Spleen (tissue), 11 donors: ENCODE results near the gene WDR70. TPM values are rescaled to one million over a fixed set of nuclear protein-coding genes. Genes with fewer than 3 reads are reported as not detected.

Experiments used
- DNase-seq: peaks from one replicate; pipeline ENCODE4 v3.0.0-alpha.2; 2020
- H3K27ac ChIP-seq, 8 donors: fragments of 200-600 bp; sonication (generic) in 7 of 8; 1 replicate in 4 of 8; 2 replicates in 4 of 8; pipeline versions ENCODE4 v1.5.0 to v1.8.0; 2016 to 2021; ENCODE audit warnings: inconsistent platforms in 4 of 8, mild to moderate bottlenecking in 4 of 8, moderate library complexity in 1 of 8
- H3K27me3 ChIP-seq, 7 donors: fragments of 200-600 bp; sonication (generic) in 6 of 7; replicated peaks in 1 of 7; 1 replicate in 4 of 7; 2 replicates in 3 of 7; pipeline versions ENCODE4 v1.5.0 to v1.8.0; 2016 to 2021; ENCODE audit warnings: inconsistent platforms in 3 of 7, mild to moderate bottlenecking in 1 of 7
- H3K36me3 ChIP-seq, 6 donors: fragments of 200-600 bp; sonication (generic) in 5 of 6; 1 replicate in 4 of 6; 2 replicates in 2 of 6; pipeline versions ENCODE4 v1.5.0 to v1.8.0; 2016 to 2021; ENCODE audit warnings: inconsistent platforms in 2 of 6
- H3K4me1 ChIP-seq, 6 donors: fragments of 200-600 bp; sonication (generic) in 5 of 6; 1 replicate in 3 of 6; 2 replicates in 3 of 6; pipeline versions ENCODE4 v1.5.0 to v1.8.0; 2016 to 2021; ENCODE audit warnings: inconsistent platforms in 3 of 6
- H3K4me3 ChIP-seq, 8 donors: fragments of 200-600 bp; sonication (generic) in 7 of 8; 1 replicate in 4 of 8; 2 replicates in 4 of 8; pipeline versions ENCODE4 v1.5.0 to v1.8.0; 2016 to 2021; ENCODE audit warnings: inconsistent platforms in 4 of 8, mild to moderate bottlenecking in 4 of 8, moderate library complexity in 2 of 8
- H3K9me3 ChIP-seq, 8 donors: fragments of 200-600 bp; sonication (generic) in 7 of 8; 1 replicate in 4 of 8; 2 replicates in 4 of 8; pipeline versions ENCODE4 v1.5.0 to v1.8.0; 2016 to 2021; ENCODE audit warnings: inconsistent platforms in 4 of 8
- CTCF ChIP-seq, 11 experiments: fragments of 200-600 bp in 7 of 11; fragments of 450-650 bp in 4 of 11; sonication (generic) in 4 of 11; IDR thresholded peaks in 8 of 11; conservative IDR thresholded peaks in 3 of 11; 1 replicate in 7 of 11; 2 replicates in 4 of 11; pipeline versions ENCODE4 v1.4.0 to v1.8.0; 2016 to 2021; ENCODE audit warnings: antibody characterized with exemption in 11 of 11, inconsistent platforms in 4 of 11, mild to moderate bottlenecking in 1 of 11
- POLR2A ChIP-seq, 3 donors: fragments of 450-650 bp; IDR thresholded peaks; one replicate each; pipeline ENCODE4 v1.5.1; 2017; ENCODE audit warnings: antibody characterized with exemption in 3 of 3, mild to moderate bottlenecking in 1 of 3
- POLR2AphosphoS5 ChIP-seq, 3 donors: sonication (generic); formaldehyde crosslinking; IDR thresholded peaks; one replicate each; pipeline ENCODE4 v1.5.1; 2017; ENCODE audit warnings: antibody characterized with exemption in 3 of 3
- WGBS, 5 donors: extraction: QIAGEN DNeasy Blood & Tissue Kit in 3 of 5; methylation state at CpG; one replicate each; pipeline versions ENCODE4 v1.1.5 to v1.1.7; 2013 to 2018; 5-methylcytosine and 5-hydroxymethylcytosine counted together
- intact Hi-C: fragments of 100-400 bp; cut with DNase I; formaldehyde crosslinking; loops from one replicate; pipeline ENCODE4 v1.15.0; 2023; ENCODE audit warnings: low total_unique reads
- polyA plus RNA-seq, 3 donors: library from polyadenylated mRNA; stranded (reverse); fragments of 200-250 nt; gene quantifications; one replicate each; pipeline ENCODE4 v1.2.1, GENCODE V29; 2013
- total RNA-seq, 7 donors: library from RNA; depleted of rRNA in 3 of 7; stranded (reverse); fragments of >200 nt in 3 of 7; fragmentation: NEBNext Ultra II Directional in 4 of 7; extraction: Animal tissue kit (Norgen Biotek cat#: 25700) in 4 of 7; gene quantifications; one replicate each; pipeline versions ENCODE4 v1.1.0 to v1.2.1, GENCODE V29; 2016 to 2021
- donor health status: healthy with polysubstance abuse.
- donor health status: DM: no; HTN: no; CAD: no; lungs with moderate emphysema.
- donor health status: DM: no; HTN: no; CAD: no.
- donor health status: Bipolar disorder and iron deficiency.
- donor health status: healthy.
- donor health status: DM: no; HTN: no; CAD: no.
- donor health status: DM: yes; HTN: yes; CAD: no.

The WDR70 gene
- total and polyA plus RNA-seq, 10 donors, result 24.7 to 51.7 (median 33.4) TPM

- TF ChIP-seq POLR2AphosphoS5 (IDR thresholded peaks at IDR 0.05), result no peak
- TF ChIP-seq CTCF (IDR thresholded peaks at IDR 0.05 in 8 of 11, conservative IDR thresholded peaks at IDR 0.05 in 3 of 11), result no peak
- TF ChIP-seq POLR2A (IDR thresholded peaks at IDR 0.05), result no peak
- H3K36me3 ChIP-seq, result no peaks in the 10 kb centered on the region
- no peak overlapping the region for H3K27ac ChIP-seq
- no peak overlapping the region for H3K4me3 ChIP-seq
- no peak for DNase-seq
- no peaks in the 10 kb centered on the region for H3K27me3 ChIP-seq
- intact Hi-C loops, result no loop called here
- no peaks in the 10 kb centered on the region for H3K4me1 ChIP-seq
- peaks cover 0 to 7% (median under 1%) of the 10 kb centered on the region in 8 donors for H3K9me3 ChIP-seq
Observed at GRCh38 chr5:37768371-37768770, 389.3 kb downstream of the WDR70 start.

GRCh38 chr5:37769108-37769507 lies 390.0 kb downstream of the WDR70 start:
- 87 to 96% (median 92%) methylated on average over 4 of the region's 4 CpGs for WGBS, 5 donors
- Histone ChIP-seq H3K27me3 (no peaks in the 10 kb centered on the region), H3K4me3 (no peak overlapping the region), H3K9me3 (peaks cover 0 to 14% (median 7%) of the 10 kb centered on the region in 8 donors), H3K27ac (no peak overlapping the region), H3K36me3 (no peaks in the 10 kb centered on the region), H3K4me1 (no peaks in the 10 kb centered on the region)
- TF ChIP-seq POLR2A (IDR thresholded peaks at IDR 0.05), result no peak
- no peak for TF ChIP-seq CTCF (IDR thresholded peaks at IDR 0.05 in 8 of 11, conservative IDR thresholded peaks at IDR 0.05 in 3 of 11)
- no peak for DNase-seq
- intact Hi-C loops, result no loop called here

- Histone ChIP-seq H3K9me3 (peaks cover 0 to 22% (median 14%) of the 10 kb centered on the region in 8 donors), H3K36me3 (no peaks in the 10 kb centered on the region), H3K4me1 (no peaks in the 10 kb centered on the region), H3K27me3 (no peaks in the 10 kb centered on the region), H3K27ac (no peak overlapping the region), H3K4me3 (no peak overlapping the region)
- no peak for DNase-seq
- 68 to 94% (median 81%) methylated on average over 1 of the region's 1 CpG for WGBS, 5 donors
- intact Hi-C loops, result no loop called here
- no peak for TF ChIP-seq POLR2AphosphoS5 (IDR thresholded peaks at IDR 0.05)
- TF ChIP-seq CTCF (IDR thresholded peaks at IDR 0.05 in 8 of 11, conservative IDR thresholded peaks at IDR 0.05 in 3 of 11), result no peak
- TF ChIP-seq POLR2A (IDR thresholded peaks at IDR 0.05), result no peak
Observed at GRCh38 chr5:37769840-37770239, 390.7 kb downstream of the WDR70 start.

GRCh38 chr5:37770786-37771185 lies 391.7 kb downstream of the WDR70 start:
- Histone ChIP-seq H3K4me3 (no peak overlapping the region), H3K4me1 (no peaks in the 10 kb centered on the region), H3K27ac (no peak overlapping the region), H3K27me3 (no peaks in the 10 kb centered on the region), H3K36me3 (no peaks in the 10 kb centered on the region), H3K9me3 (peaks cover 0 to 31% (median 22%) of the 10 kb centered on the region in 8 donors)
- WGBS, 5 donors, result 27 to 64% (median 63%) methylated on average over 1 of the region's 1 CpG
- intact Hi-C loops, result no loop called here
- no peak for DNase-seq
- TF ChIP-seq CTCF (IDR thresholded peaks at IDR 0.05 in 8 of 11, conservative IDR thresholded peaks at IDR 0.05 in 3 of 11), result no peak
